Panc1 (cell line): Measurements from ENCODE around the gene MYO5B. TPM values are rescaled to one million over a fixed set of nuclear protein-coding genes. Genes with fewer than 3 reads are reported as not detected.

Source experiments
- ATAC-seq: fragments of 200-7000 bp; cut with Tn5 transposase; 2 replicates; pipeline ENCODE4 v1.9.1; 2020; ENCODE audit warnings: mild to moderate bottlenecking, moderate library complexity
- BruUV-seq: library from RNA; stranded (reverse); fragments of 400-500 nt; replicated peaks from 2 replicates; lab custom pipeline; 2021; lab: Mats Ljungman, UMichigan
- CTCF ChIA-PET: fragments of 300-600 bp; sonication (Branson Sonifier 250); formaldehyde crosslinking; loops from one replicate; lab custom pipeline; 2022; ENCODE audit warnings: antibody characterized with exemption; lab: Charles Lee
- POLR2A ChIA-PET: fragments of 300-600 bp; sonication (Branson Sonifier 250); formaldehyde crosslinking; loops from one replicate; lab custom pipeline; 2022; ENCODE audit warnings: antibody characterized with exemption; lab: Charles Lee
- DNase-seq: peaks from one replicate; pipeline ENCODE4 v3.0.0-alpha.2; 2010; ENCODE audit warnings: low read depth, low spot score
- H3K27ac ChIP-seq: 2 replicates; pipeline ENCODE4 v1.5.1; 2011; ENCODE audit warnings: mild to moderate bottlenecking, low read length, inconsistent platforms
- H3K27me3 ChIP-seq: fragments of 200-500 bp; sonication (Bioruptor generic); 2 replicates; pipeline ENCODE4 v1.6.0; 2014; ENCODE audit warnings: low read length, inconsistent platforms; ENCODE audit not compliant: control insufficient read depth, insufficient read depth
- H3K36me3 ChIP-seq: fragments of 200-500 bp; sonication (Bioruptor generic); 2 replicates; pipeline ENCODE4 v1.5.1; 2014; ENCODE audit warnings: inconsistent platforms, mild to moderate bottlenecking, low read length, moderate library complexity; ENCODE audit not compliant: control insufficient read depth, insufficient read depth
- H3K4me1 ChIP-seq: 2 replicates; pipeline ENCODE4 v1.5.1; 2011; ENCODE audit warnings: inconsistent platforms, mild to moderate bottlenecking, low read length, moderate library complexity; ENCODE audit not compliant: control insufficient read depth, insufficient read depth
- H3K4me3 ChIP-seq, 2 experiments: 2 replicates each; pipeline ENCODE4 v1.5.1; 2011 to 2012; ENCODE audit warnings: low read depth in 2 of 2, low read length in 2 of 2, mild to moderate bottlenecking in 2 of 2, inconsistent platforms in 1 of 2, moderate library complexity in 1 of 2
- H3K9me3 ChIP-seq: fragments of 200-500 bp; sonication (Bioruptor generic); 2 replicates; pipeline ENCODE4 v1.5.1; 2014; ENCODE audit warnings: low read depth, mild to moderate bottlenecking, inconsistent platforms, low read length, moderate library complexity; ENCODE audit not compliant: control insufficient read depth, insufficient read depth
- POLR2AphosphoS5 ChIP-seq: IDR thresholded peaks from 2 replicates; pipeline ENCODE4 v1.6.1; 2012; ENCODE audit warnings: mild to moderate bottlenecking, low read depth, low read length, moderate library complexity
- SIN3A ChIP-seq: IDR thresholded peaks from 2 replicates; pipeline ENCODE4 v1.6.1; 2012; ENCODE audit warnings: low read depth, mild to moderate bottlenecking, low read length, moderate library complexity, borderline replicate concordance; ENCODE audit not compliant: insufficient read depth
- TCF7L2 ChIP-seq: IDR thresholded peaks from 2 replicates; pipeline ENCODE4 v1.6.1; 2011; ENCODE audit warnings: mild to moderate bottlenecking, low read depth, low read length, inconsistent platforms
- in situ Hi-C: cut with HindIII; loops from 2 replicates; pipeline ENCODE4 v1.10.0; 2016; ENCODE audit warnings: low sequenced_read_pairs, low pct_unique_long_range_greater_than_20kb
- intact Hi-C: fragments of 100-400 bp; cut with micrococcal nuclease; formaldehyde crosslinking; loops from one replicate; pipeline ENCODE4 v1.10.0; 2022; ENCODE audit not compliant: unreplicated experiment
- total RNA-seq: library from RNA; stranded (reverse); gene quantifications from one replicate; pipeline ENCODE4 v1.2.1, GENCODE V29; 2021; ENCODE audit not compliant: unreplicated experiment
- TF ChIP-seq, protein P1 (sequence below): fragments of 450-650 bp; IDR thresholded peaks from 2 replicates; pipeline ENCODE4 v1.5.1; 2017; ENCODE audit warnings: mild to moderate bottlenecking
- TF ChIP-seq, protein P2 (sequence below), 2 experiments: IDR thresholded peaks; 2 replicates each; pipeline ENCODE4 v1.6.1; 2011 to 2012; ENCODE audit warnings: low read depth in 2 of 2, control low read depth in 1 of 2, low read length in 1 of 2, mild to moderate bottlenecking in 1 of 2, moderate library complexity in 1 of 2; ENCODE audit not compliant: insufficient read depth in 1 of 2

The MYO5B gene
- total RNA-seq, 1 experiment from 2014 or later = 0.31 TPM

DNA sequence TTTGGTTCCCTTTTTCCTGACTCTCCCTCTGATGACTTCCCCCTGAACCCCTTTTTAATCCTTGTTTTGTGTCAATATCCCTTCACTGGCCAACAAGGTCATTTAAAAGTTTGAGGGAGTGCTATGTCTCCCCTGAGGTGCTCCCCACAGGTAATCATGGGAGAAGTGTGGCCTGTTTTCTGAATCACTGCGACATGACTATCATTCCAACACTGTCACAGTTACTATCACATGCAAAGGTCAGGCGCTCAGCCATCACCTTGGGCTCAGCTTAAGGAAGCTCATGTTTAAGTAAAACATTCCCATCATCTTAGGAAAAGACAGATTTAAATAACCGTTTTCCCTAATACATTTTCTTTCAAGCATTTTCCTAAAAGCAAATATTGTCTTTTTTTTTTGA lies 360.7 kb downstream of the MYO5B start:
- in situ Hi-C loops (no loop called here), intact Hi-C loops (no loop called here)
- H3K36me3 ChIP-seq = no peaks in the 10 kb centered on the region
- H3K27me3 ChIP-seq = no peaks in the 10 kb centered on the region
- H3K9me3 ChIP-seq = no peaks in the 10 kb centered on the region
- H3K4me3 ChIP-seq = no peak overlapping the region
- ChIA-PET POLR2A (interaction anchor here (1.1 kb wide), 1 partner anchor 19 kb away, joined by 3 read pairs; no protein-coding TSS in a partner anchor), CTCF (no interaction called here)
- DNase-seq (no peak), ATAC-seq (no peak)
- TF ChIP-seq POLR2AphosphoS5 = no peak
- TF ChIP-seq, protein P1, sequence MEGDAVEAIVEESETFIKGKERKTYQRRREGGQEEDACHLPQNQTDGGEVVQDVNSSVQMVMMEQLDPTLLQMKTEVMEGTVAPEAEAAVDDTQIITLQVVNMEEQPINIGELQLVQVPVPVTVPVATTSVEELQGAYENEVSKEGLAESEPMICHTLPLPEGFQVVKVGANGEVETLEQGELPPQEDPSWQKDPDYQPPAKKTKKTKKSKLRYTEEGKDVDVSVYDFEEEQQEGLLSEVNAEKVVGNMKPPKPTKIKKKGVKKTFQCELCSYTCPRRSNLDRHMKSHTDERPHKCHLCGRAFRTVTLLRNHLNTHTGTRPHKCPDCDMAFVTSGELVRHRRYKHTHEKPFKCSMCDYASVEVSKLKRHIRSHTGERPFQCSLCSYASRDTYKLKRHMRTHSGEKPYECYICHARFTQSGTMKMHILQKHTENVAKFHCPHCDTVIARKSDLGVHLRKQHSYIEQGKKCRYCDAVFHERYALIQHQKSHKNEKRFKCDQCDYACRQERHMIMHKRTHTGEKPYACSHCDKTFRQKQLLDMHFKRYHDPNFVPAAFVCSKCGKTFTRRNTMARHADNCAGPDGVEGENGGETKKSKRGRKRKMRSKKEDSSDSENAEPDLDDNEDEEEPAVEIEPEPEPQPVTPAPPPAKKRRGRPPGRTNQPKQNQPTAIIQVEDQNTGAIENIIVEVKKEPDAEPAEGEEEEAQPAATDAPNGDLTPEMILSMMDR = no peak
- TF ChIP-seq, protein P2, sequence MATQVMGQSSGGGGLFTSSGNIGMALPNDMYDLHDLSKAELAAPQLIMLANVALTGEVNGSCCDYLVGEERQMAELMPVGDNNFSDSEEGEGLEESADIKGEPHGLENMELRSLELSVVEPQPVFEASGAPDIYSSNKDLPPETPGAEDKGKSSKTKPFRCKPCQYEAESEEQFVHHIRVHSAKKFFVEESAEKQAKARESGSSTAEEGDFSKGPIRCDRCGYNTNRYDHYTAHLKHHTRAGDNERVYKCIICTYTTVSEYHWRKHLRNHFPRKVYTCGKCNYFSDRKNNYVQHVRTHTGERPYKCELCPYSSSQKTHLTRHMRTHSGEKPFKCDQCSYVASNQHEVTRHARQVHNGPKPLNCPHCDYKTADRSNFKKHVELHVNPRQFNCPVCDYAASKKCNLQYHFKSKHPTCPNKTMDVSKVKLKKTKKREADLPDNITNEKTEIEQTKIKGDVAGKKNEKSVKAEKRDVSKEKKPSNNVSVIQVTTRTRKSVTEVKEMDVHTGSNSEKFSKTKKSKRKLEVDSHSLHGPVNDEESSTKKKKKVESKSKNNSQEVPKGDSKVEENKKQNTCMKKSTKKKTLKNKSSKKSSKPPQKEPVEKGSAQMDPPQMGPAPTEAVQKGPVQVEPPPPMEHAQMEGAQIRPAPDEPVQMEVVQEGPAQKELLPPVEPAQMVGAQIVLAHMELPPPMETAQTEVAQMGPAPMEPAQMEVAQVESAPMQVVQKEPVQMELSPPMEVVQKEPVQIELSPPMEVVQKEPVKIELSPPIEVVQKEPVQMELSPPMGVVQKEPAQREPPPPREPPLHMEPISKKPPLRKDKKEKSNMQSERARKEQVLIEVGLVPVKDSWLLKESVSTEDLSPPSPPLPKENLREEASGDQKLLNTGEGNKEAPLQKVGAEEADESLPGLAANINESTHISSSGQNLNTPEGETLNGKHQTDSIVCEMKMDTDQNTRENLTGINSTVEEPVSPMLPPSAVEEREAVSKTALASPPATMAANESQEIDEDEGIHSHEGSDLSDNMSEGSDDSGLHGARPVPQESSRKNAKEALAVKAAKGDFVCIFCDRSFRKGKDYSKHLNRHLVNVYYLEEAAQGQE (IDR thresholded peaks at IDR 0.05; ENCODE audit: insufficient read depth in 1 of 2, low read depth in 2 of 2, low read length in 1 of 2) = no peak
- TF ChIP-seq TCF7L2 = no peak
- no peak overlapping the region for H3K27ac ChIP-seq
- no peaks in the 10 kb centered on the region for H3K4me1 ChIP-seq
- no TSS peak for BruUV-seq

DNA sequence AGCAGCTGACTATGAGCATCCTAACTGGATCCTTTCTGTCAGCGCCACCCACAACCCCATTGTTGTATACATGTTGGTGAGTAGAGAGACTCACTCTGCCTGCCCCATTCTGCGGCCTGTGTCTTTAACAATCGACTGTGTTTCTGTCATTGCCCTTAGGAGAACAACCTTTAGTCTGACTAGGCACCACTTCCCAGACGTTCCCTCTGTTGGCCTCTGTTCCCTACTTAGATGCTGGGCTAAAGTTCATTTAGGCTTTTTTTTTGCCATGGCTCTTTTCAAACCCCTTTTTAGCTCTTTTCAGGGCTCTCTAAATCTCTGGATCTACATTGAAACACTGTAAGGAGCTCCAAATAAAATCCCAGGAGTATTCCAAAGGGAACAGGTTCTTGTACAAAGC lies 361.1 kb downstream of the MYO5B start:
- no peaks in the 10 kb centered on the region for H3K27me3 ChIP-seq
- intact Hi-C loops = no loop called here
- in situ Hi-C loops = no loop called here
- H3K4me3 ChIP-seq = no peak overlapping the region
- DNase-seq (no peak), ATAC-seq (no peak)
- TF ChIP-seq, protein P2 (IDR thresholded peaks at IDR 0.05; ENCODE audit: insufficient read depth in 1 of 2, low read depth in 2 of 2, low read length in 1 of 2) = no peak
- TF ChIP-seq SIN3A (no peak), POLR2AphosphoS5 (no peak), TCF7L2 (no peak)
- TF ChIP-seq, protein P1 = no peak
- POLR2A ChIA-PET = interaction anchor here (1.1 kb wide), 1 partner anchor 19 kb away, joined by 3 read pairs; no protein-coding TSS in a partner anchor
- CTCF ChIA-PET = no interaction called here
- BruUV-seq = no TSS peak
- H3K9me3 ChIP-seq = no peaks in the 10 kb centered on the region
- H3K27ac ChIP-seq = no peak overlapping the region
- no peaks in the 10 kb centered on the region for H3K4me1 ChIP-seq
- no peaks in the 10 kb centered on the region for H3K36me3 ChIP-seq
